GM23248 (cell line): ENCODE results near the gene NEDD4L. TPM values are rescaled to one million over a fixed set of nuclear protein-coding genes. Genes with fewer than 3 reads are reported as not detected.

Source experiments
- DNase-seq: peaks from one replicate; pipeline ENCODE4 v3.0.0-alpha.2; 2015
- H2AFZ ChIP-seq: fragments of 200-600 bp; sonication (generic); 2 replicates; pipeline ENCODE4 v1.6.1; 2016; ENCODE audit warnings: antibody characterized with exemption
- H3F3A ChIP-seq: fragments of 200-600 bp; sonication (generic); 2 replicates; pipeline ENCODE4 v1.6.1; 2016; ENCODE audit warnings: mild to moderate bottlenecking, antibody characterized with exemption, mixed run types; ENCODE audit not compliant: insufficient read depth
- H3K27ac ChIP-seq: fragments of 200-600 bp; sonication (generic); 2 replicates; pipeline ENCODE4 v1.5.1; 2016; ENCODE audit warnings: mild to moderate bottlenecking
- H3K27me3 ChIP-seq: fragments of 200-600 bp; sonication (generic); replicated peaks from 2 replicates; pipeline ENCODE4 v1.6.1; 2016; ENCODE audit warnings: mild to moderate bottlenecking; ENCODE audit not compliant: insufficient read depth
- H3K36me3 ChIP-seq: fragments of 200-600 bp; sonication (generic); 2 replicates; pipeline ENCODE4 v1.6.1; 2016; ENCODE audit warnings: low read depth, mild to moderate bottlenecking
- H3K4me1 ChIP-seq: fragments of 200-600 bp; sonication (generic); 2 replicates; pipeline ENCODE4 v1.6.1; 2016; ENCODE audit warnings: mild to moderate bottlenecking; ENCODE audit not compliant: insufficient read depth
- H3K4me2 ChIP-seq: fragments of 200-600 bp; sonication (generic); one replicate; pipeline ENCODE4 v1.6.1; 2016; ENCODE audit warnings: mild to moderate bottlenecking; ENCODE audit not compliant: unreplicated experiment
- H3K4me3 ChIP-seq: fragments of 200-600 bp; sonication (generic); 2 replicates; pipeline ENCODE4 v1.5.1; 2016; ENCODE audit warnings: mild to moderate bottlenecking
- H3K79me2 ChIP-seq: fragments of 200-600 bp; sonication (generic); 2 replicates; pipeline ENCODE4 v1.6.1; 2016; ENCODE audit warnings: mild to moderate bottlenecking; ENCODE audit not compliant: insufficient read depth
- H3K9ac ChIP-seq: fragments of 200-600 bp; sonication (generic); 2 replicates; pipeline ENCODE4 v1.6.1; 2016; ENCODE audit warnings: mild to moderate bottlenecking
- H3K9me2 ChIP-seq: fragments of 200-600 bp; sonication (generic); 2 replicates; pipeline ENCODE4 v1.6.1; 2016; ENCODE audit warnings: mixed run types, mild to moderate bottlenecking, moderate library complexity; ENCODE audit not compliant: insufficient read depth
- H3K9me3 ChIP-seq: fragments of 200-600 bp; sonication (generic); one replicate; pipeline ENCODE4 v1.6.1; 2017; ENCODE audit warnings: low read depth
- H4K20me1 ChIP-seq: fragments of 200-600 bp; sonication (generic); 2 replicates; pipeline ENCODE4 v1.6.0; 2016; ENCODE audit not compliant: insufficient read depth
- EZH2 ChIP-seq: fragments of 200-600 bp; sonication (generic); IDR thresholded peaks from 2 replicates; pipeline ENCODE4 v1.6.1; 2018; ENCODE audit warnings: antibody characterized with exemption, mild to moderate bottlenecking; ENCODE audit not compliant: insufficient read depth, poor library complexity, severe bottlenecking
- EZH2phosphoT487 ChIP-seq: fragments of 200-600 bp; sonication (generic); IDR thresholded peaks from 2 replicates; pipeline ENCODE4 v1.6.1; 2018; ENCODE audit warnings: antibody characterized with exemption, moderate library complexity, mild to moderate bottlenecking, low read depth; ENCODE audit not compliant: insufficient read depth
- WGBS, 2 experiments: methylation state at CpG; one replicate each; pipeline ENCODE4 v1.1.6; 2015 to 2017; ENCODE audit warnings: low lambda C conversion rate in 2 of 2, low coverage in 1 of 2; ENCODE audit errors: missing lambda C conversion rate in 2 of 2; 5-methylcytosine and 5-hydroxymethylcytosine counted together
- in situ Hi-C: fragments of 300-500 bp; cut with MboI; formaldehyde crosslinking; loops from 2 replicates; pipeline ENCODE4 v1.15.0; 2020
- polyA plus RNA-seq: library from polyadenylated mRNA; unstranded; fragments of >200 nt; fragmentation: Nextera tagmentation; extraction: Ambion mirVana; gene quantifications from 2 replicates; pipeline ENCODE4 v1.2.1, GENCODE V29; 2016
- total RNA-seq: library from RNA; depleted of rRNA; stranded (reverse); fragments of >200 nt; shearing (Covaris generic); gene quantifications from 2 replicates; pipeline ENCODE4 v1.2.3, GENCODE V29; 2014

Gene NEDD4L
- total and polyA plus RNA-seq, 2 experiments from 2014 or later, result 3.7 to 6.1 TPM

- H3K9me2 ChIP-seq, result no peaks in the 10 kb centered on the region
- H3K36me3 ChIP-seq, result no peaks in the 10 kb centered on the region
- no peak overlapping the region for H3K27ac ChIP-seq
- H3K27me3 ChIP-seq, result no peaks in the 10 kb centered on the region
- WGBS, 2 experiments, result 96 to 98% methylated on average over 2 of the region's 2 CpGs
- no peaks in the 10 kb centered on the region for H4K20me1 ChIP-seq
- peaks cover 23% of the 10 kb centered on the region for H3K4me1 ChIP-seq
- H3K4me2 ChIP-seq, result no peak overlapping the region
- H2AFZ ChIP-seq, result no peak overlapping the region
- no peaks in the 10 kb centered on the region for H3K9me3 ChIP-seq
- no peak overlapping the region for H3K9ac ChIP-seq
- no peak overlapping the region for H3K4me3 ChIP-seq
- DNase-seq, result no peak
- TF ChIP-seq EZH2 (no peak), EZH2phosphoT487 (no peak)
- in situ Hi-C loops, result no loop called here
- H3K79me2 ChIP-seq, result no peaks in the 10 kb centered on the region
- peaks cover 25% of the 10 kb centered on the region for H3F3A ChIP-seq
These were observed 345.7 kb downstream of the NEDD4L start for GRCh38 chr18:58389745-58390144.

GRCh38 chr18:58390399-58390798 lies 346.4 kb downstream of the NEDD4L start:
- Histone ChIP-seq H3K79me2 (no peaks in the 10 kb centered on the region), H3K36me3 (no peaks in the 10 kb centered on the region), H3K9me2 (no peaks in the 10 kb centered on the region), H3K9me3 (no peaks in the 10 kb centered on the region), H3K9ac (no peak overlapping the region), H3K4me1 (peaks cover 24% of the 10 kb centered on the region), H2AFZ (no peak overlapping the region), H3K27me3 (no peaks in the 10 kb centered on the region), H4K20me1 (no peaks in the 10 kb centered on the region), H3F3A (peaks cover 25% of the 10 kb centered on the region), H3K27ac (no peak overlapping the region), H3K4me2 (no peak overlapping the region), H3K4me3 (no peak overlapping the region)
- no peak for DNase-seq
- WGBS, 2 experiments, result 96 to 97% methylated on average over 9 of the region's 9 CpGs
- TF ChIP-seq EZH2phosphoT487, result no peak
- no peak for TF ChIP-seq EZH2
- in situ Hi-C loops, result no loop called here

GRCh38 chr18:58391231-58391825 lies 347.3 kb downstream of the NEDD4L start:
- no peak for DNase-seq
- Histone ChIP-seq H3K27ac (no peak overlapping the region), H3K9me2 (no peaks in the 10 kb centered on the region), H3K4me1 (peaks cover 24% of the 10 kb centered on the region), H3K9me3 (no peaks in the 10 kb centered on the region), H3F3A (peaks cover 25% of the 10 kb centered on the region), H3K4me3 (no peak overlapping the region), H3K4me2 (no peak overlapping the region), H4K20me1 (no peaks in the 10 kb centered on the region), H3K36me3 (no peaks in the 10 kb centered on the region), H2AFZ (no peak overlapping the region), H3K27me3 (no peaks in the 10 kb centered on the region), H3K79me2 (no peaks in the 10 kb centered on the region), H3K9ac (no peak overlapping the region)
- in situ Hi-C loops, result no loop called here
- TF ChIP-seq EZH2phosphoT487 (no peak), EZH2 (no peak)
- WGBS, 2 experiments, result 95 to 96% methylated on average over 1 of the region's 1 CpG

GRCh38 chr18:58391932-58392323 lies 347.9 kb downstream of the NEDD4L start:
- peaks cover 24% of the 10 kb centered on the region for H3K4me1 ChIP-seq
- peaks cover 25% of the 10 kb centered on the region for H3F3A ChIP-seq
- H4K20me1 ChIP-seq, result no peaks in the 10 kb centered on the region
- no peaks in the 10 kb centered on the region for H3K79me2 ChIP-seq
- H3K27ac ChIP-seq, result no peak overlapping the region
- no peak for TF ChIP-seq EZH2phosphoT487
- H2AFZ ChIP-seq, result 0 out of 2 replicates have a peak overlapping the region, but pooled peaks have one; percentile 15
- no peaks in the 10 kb centered on the region for H3K9me2 ChIP-seq
- H3K4me3 ChIP-seq, result no peak overlapping the region
- H3K4me2 ChIP-seq, result no peak overlapping the region
- DNase-seq, result peak; percentile 4
- H3K27me3 ChIP-seq, result no peaks in the 10 kb centered on the region
- WGBS, 2 experiments, result 69 to 71% methylated on average over 8 of the region's 8 CpGs
- H3K9ac ChIP-seq, result no peak overlapping the region
- no peaks in the 10 kb centered on the region for H3K36me3 ChIP-seq
- no peaks in the 10 kb centered on the region for H3K9me3 ChIP-seq
- in situ Hi-C loops, result no loop called here
